DMS79 (cell line): Measurements from ENCODE around the gene GRID2.

Experiments used
- DNase-seq: peaks from one replicate; lab custom pipeline; 2025; lab: John Stamatoyannopoulos, UW

Gene GRID2

DNA sequence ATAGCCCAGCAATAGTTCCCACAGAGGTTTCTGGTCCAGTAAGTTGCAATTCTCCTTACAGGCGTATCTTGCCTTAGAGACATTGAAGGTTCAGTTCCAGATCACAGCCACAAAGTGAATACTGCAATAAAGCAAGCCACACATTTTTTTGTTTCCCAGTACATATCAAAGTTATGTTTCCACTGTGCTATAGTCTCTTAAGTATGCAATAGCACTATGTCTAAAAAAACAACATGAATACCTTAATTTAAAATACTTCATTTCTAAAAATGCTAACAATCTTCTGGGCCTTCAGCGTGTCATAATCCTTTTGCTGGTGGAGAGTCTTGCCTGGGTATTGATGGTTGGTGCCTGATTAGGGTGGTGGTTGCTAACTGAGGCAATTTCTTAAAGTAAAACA is 659.1 kb downstream of the GRID2 start:
- no peak for DNase-seq

DNA sequence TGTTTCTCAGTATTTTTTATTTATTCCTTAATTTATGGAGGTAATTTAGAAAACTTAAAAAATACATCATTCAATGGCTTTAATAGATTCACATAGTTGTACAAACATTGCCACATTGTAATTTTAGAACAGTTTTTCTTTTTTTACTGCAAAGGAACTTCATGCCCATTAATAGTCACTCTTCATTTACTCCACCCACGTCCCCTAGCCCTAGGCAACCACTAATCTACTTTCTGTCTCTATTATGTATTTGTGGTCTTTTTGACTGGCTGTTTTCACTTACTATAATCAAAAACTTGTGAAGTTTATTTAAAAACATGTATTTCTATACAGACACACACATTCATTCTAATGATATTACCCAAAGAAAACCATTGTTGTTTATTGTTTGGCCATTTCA is 664.8 kb downstream of the GRID2 start:
- no peak for DNase-seq

DNA sequence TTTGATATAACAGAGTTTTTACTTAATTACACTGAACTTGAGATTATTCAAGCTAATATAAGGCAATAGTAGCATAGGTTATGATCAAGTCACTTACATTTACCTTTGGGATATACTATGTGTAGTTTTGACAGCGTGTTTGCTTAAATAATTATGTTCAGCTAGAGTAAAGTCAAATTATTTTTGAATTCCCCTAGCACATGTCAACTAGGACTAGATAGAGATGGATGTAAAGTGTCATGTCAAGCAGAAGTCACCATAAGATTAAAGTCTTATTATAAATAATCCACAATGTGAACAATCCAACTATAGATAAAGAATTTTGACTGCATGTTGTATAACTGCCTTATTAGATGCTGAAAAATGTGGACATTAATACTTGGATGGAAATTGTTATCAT is 665.2 kb downstream of the GRID2 start:
- no peak for DNase-seq

DNA sequence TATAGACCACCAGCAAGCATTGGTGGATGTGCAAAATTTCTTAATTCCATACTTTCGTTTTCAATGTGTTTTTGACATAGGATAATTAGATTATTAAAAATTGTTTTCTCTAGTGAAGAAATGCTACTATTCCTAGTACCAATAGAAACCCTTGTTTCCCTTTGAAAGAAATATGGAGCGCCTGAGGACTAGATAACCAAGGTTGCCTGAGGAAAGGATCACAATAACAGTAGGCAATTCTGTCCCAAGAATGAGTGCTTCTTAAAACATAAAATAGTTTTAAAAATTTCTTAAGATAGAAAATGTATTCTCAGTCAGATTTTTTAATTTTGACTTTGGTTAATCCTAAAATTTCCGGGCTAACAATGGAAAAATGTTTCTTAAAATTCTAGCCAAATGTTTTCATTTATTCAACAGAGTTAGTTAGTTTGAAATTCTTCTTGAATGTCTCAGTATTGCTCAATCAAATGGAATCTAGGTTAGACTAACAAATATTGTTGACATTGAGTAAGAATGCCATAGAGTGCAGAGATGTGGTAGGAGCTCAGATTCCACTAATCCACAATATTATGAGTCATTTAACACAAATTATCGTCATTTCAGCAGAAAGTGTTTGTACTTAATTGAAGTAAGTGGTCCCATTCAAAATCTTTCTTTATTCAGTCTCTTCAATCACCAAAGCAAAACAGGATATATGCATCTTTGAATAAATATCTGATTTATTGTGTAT is 666.0 kb downstream of the GRID2 start:
- no peak for DNase-seq

DNA sequence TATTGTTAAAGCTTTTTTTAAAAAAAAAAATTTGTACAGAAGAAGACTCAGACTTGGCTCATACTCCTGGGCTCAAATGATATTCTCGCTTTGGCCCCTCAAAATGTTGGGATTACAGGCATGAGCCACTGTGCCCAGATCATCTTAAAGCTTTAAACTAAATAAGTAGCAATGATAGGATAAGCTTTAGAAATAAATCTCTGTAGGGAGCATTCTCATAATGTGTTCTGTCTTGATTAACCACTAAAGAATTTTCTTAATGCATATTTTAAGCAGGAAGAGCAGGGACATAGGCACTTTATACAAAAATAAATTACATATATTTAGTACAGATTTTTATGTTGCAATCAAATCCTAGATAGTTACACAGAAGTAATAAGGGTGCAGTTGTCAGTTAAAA is 667.2 kb downstream of the GRID2 start:
- no peak for DNase-seq

DNA sequence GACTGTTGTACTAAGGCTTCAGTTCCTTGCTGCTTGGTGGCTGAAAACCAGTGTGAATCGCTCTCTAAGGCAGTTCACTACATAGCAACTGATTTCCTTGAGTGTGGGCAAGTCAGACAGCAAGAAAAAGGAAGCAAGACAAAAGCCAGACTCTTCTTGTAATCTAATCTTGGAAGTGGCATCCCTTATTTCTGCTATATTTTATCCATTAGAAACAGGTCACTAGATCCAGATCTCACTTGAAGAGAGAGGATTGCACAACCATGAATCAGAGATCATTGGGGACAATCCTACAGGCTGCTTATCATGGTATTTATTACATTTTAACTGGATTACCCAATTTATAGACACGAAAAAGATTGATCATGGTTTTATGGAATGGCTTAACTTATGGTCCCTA is 684.5 kb downstream of the GRID2 start:
- no peak for DNase-seq

DNA sequence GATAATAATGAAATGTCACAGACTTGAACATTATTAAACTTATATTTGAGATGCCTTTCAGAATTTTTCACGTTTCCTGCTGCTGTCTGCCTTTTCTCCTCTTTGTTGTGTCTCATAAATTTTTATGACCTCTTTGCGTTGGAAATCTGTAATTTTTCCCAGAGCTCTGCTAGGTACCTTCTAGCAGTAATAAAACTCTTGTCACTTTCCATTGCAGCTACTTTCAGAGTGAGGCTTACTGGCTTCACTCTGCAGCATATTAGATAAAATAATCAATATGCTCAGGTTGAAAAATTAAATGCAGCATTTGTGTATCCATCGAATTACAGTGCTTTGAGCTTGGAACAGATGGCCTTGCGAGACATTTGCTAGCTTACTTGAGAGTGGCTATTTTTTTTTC is 689.0 kb downstream of the GRID2 start:
- no peak for DNase-seq

DNA sequence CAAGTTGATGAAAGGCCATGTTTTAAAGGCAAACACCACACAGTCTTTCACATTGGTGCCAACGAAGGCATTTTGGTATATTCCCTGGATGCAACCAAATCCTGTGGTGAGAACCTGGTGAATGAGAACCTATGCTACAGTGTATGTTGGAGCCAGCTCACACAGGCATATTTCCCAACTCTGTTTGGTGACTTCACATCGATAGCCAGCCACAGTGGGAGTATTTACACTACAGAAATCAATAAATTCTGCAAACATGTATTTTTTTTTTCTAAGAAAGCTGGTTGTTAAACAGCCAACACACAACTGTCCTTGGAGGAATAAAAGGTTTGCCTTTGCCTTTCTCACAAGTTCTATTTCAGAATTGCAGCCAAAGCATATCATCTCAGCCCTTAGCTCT is 691.0 kb downstream of the GRID2 start:
- no peak for DNase-seq

DNA sequence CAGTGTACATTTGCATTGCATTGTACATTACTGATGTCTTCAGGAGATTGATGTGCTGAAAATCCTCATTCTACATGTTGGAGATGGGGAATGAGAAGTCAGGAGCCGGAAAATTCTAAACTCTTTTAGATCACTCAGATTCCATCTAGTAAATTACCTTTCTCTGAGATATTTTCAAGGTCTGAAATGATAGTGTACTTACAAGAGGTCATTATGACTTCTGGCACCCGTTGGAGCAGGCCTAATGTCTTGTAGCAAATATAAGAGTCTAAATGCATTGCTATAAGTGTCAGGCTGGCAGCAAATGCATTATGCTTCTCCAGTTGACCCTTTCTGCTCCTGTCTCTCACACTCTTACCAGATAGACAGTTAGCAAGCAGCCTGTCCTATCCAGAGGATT is 692.8 kb downstream of the GRID2 start:
- DNase-seq = no peak

DNA sequence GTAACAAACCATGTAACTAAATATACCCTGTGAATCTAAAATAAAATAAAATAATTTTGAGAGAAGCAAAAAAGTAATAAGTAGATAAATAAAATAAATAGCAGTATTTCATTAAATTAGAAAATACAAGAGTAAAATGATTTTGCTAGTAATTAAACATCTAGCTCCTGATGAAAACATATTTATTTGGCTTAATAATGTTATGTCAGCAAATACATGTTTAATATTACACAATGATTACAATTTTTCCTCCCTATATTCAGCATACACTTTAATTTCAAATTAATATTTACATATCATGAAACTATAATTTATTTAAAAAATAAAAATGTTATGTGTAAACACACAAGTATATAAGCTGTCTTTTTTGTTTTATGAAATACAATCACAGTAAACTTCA is 697.1 kb downstream of the GRID2 start:
- no peak for DNase-seq

DNA sequence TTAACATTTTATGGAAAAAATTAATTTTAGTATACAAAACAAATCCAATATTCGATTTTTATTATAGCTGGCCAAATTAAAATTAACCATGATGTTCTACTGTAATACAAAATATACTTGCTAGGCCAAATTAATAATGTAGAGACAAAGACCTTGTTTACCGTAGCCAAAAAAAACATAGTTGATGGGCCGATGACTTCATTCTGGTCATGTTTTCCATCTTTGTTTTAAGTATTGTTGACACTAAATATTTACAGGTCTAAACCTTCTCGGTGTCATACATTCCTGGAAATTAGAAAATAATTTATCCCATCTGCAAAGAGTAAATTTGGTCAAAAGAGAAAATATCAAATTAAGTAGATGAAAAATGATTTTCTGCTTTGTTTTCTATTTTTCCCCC is 698.5 kb downstream of the GRID2 start:
- DNase-seq = no peak

DNA sequence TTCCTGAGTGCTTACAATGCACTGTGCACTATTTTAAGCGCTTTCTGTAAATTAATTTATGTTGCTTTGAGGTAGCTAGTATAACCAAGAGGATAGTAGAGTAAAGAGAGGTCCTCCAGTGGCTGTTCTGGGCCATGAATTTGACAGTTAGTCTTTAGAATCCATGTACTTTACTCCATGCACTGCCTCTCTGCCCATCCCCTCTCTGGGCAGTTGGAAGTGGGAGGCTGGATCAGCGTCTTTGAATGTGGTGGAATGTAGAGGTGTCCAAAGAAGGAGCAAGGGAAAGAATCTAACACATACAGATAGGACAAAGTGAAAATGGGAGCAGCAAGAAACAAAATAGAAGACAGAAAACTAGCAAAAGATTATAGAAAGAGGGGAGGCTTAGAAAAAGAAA is 712.6 kb downstream of the GRID2 start:
- no peak for DNase-seq

DNA sequence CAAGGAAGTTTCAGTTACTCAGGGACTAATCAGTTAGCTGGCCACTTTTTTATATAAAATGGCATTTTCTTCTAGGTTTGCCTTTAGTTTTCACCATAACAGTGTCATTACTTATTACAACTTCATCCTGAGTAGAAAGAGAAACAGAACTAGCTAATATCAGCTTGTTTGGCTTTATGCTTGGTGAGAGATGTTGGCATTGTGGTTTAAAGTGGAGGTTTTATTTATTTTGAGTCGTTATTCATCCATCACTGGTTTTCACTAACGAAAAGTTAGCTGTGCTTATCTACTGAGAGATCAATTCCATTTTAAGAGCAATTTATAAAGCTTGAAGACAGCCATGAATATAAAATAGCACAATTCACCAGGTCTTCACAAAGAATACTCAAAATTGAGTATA is 714.5 kb downstream of the GRID2 start:
- DNase-seq = no peak

DNA sequence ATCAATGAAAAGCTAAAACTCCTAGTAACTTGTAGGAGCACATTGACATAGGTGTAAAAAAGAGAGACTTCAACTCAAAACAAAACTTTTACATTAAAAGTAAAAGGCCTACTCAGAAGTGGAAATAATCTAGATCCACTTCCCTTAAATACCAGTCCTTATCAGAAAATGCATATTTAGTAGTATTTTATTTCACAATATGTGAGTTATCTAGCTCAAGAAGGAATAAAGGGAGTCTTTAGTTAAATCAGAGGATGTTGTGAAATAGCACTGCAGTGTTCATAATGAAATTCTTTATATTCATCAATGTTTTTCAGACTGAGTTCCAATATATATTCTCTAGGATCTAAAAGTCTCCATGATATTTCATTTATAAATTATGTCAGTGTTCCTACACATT is 715.0 kb downstream of the GRID2 start:
- DNase-seq = no peak

DNA sequence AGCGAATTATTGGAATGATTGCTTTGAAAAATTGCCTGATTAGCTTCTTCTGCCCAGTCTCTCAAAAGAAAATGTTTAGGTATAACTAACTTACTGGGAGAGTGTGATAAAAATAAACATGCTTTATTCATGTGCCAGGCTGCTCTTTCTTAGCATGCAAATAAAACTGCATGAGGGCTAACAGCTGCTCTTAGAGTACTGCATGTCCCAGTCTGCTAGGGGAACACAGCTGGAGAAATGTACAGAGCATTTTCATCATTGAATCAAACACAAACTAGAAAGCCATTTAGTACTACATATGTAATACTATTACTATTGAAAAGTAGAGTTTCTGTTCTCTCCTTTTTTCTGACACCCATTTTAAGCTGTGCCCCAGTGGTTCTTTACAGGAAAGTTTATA is 726.0 kb downstream of the GRID2 start:
- no peak for DNase-seq

DNA sequence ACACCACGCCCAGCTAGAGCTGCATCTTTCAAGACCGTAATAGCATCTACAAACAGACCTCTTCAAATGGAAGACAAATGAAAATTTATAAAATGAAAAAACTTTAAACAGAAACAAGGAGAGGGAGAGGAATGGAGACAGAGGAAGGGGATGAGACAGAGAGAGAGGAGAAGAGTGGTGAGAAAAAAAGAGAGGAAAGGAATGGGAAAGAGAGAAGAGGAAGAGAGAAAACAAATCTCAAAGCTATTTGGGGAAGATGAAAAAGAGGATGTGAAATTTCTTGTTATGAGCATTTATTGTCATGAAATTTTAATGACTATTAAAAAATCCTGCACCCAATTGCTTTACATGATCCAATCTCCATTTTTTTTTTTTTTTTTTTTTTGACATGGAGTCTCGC is 726.9 kb downstream of the GRID2 start:
- no peak for DNase-seq

DNA sequence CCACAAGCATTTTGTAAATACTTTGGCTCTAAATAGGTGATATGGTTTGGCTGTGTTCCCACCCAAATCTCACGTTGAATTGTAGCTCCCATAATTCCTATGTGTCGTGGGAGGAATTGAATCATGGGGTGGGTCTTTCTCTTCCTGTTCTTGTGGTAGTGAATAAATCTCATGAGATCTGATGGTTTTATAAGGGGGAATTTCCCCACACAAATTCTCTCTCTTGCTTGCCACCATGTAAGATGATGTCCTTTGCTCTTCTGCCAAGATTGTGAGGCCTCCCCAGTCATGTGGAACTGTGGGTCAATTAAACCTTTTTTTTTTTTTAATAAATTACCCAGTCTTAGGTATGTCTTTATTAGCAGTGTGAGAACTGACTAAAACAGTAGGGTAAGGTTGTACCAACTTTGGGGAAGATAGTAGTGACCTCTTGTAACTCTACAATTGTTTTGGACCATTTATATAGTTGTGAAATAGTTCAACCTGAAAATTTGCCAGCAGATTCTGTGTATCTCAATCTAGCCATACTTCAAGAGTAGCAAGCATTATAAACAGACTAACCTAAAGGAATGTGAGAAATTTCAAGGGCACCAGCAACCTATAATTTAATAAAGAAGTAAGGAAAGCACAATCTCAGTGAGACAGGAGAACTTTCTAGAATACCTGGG is 727.8 kb downstream of the GRID2 start:
- no peak for DNase-seq

DNA sequence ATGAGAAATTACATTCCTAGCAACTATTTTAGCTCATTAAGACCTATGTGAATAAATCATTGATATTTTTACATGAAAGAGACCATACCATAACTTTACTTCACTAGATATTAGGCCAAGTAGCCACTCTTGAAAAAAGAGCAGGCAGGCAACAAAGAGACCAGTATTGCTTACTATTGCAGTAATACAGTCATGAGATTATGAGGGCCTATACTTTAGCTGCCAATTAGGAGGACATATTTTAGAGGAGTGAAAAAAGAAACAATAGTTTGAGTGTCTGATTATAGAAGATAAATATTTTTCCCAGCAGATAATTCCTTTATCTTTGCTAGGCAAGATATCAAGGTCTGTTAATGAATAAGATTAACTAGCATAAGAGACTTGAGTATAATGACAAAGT is 739.0 kb downstream of the GRID2 start:
- no peak for DNase-seq

DNA sequence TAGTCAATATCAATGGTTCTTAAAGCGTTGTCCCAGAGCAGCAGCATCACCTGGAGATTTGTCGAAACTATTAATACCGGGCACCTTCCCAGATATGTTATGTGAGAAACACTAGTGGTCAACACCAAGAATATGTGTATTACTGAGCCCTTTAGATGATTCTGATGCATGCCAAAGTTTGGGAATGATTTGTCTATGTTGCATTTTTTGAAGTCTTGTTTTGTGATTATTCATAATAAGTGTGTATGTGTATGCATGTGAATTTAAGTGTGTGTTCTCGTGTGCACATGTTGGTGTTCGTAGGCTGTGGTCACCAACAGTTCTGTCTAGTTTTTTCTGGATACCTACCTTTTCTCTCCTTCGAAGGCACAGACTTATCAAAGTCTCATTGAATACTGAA is 749.4 kb downstream of the GRID2 start:
- DNase-seq = no peak

DNA sequence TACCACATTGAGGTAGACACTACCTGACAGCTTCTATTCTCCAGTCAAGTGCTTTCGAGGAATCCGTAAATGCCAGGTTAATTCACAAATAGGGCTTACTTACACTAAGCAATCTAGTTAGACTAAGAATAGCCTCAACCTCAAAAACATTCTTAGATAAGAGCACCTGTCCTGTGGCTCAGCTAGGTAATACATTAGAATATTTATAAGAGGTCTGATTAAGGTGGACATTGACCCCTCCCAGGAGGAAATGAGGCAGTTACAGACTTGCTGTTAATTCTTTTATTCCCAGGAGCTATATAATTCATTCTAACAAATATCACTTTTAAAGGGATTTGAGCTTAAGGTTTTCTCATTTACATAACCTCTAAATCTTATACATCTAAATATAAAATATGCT is 758.1 kb downstream of the GRID2 start:
- no peak for DNase-seq

DNA sequence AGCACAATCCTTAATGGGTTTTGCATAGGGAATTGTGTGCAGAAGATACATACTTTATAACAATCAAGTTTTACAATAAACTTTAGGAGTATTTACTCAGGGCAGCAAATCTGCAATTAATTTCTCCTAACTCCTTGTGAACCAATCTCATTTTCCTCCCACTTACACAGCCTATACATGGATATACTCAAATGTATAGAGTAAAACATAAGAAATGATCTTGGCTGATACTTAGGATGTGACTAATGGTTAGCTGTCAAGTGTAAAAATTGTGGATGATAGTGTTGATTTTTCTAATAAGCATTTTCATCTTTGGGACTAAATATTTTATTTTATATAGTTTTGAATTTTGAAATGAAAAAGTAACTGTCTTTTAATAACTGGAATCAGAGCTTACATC is 759.6 kb downstream of the GRID2 start:
- no peak for DNase-seq

DNA sequence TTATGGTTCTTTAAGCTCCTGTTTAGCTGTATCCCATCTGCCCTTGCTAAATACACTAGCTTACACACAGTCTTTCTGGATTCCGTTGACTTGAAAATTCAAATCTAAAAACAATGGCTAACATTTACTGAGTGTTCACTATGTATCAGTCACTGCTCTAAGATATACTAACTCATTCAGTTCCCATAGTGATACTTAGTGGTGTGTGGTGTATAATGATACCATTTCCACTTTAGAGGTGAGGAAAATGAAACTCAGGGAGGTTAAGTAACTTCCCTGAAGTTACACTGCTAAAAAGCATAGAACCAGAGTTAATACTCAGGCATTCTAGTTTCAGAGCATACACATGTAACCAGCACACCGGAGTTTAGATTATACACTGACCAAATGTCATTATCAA is 762.0 kb downstream of the GRID2 start:
- no peak for DNase-seq

DNA sequence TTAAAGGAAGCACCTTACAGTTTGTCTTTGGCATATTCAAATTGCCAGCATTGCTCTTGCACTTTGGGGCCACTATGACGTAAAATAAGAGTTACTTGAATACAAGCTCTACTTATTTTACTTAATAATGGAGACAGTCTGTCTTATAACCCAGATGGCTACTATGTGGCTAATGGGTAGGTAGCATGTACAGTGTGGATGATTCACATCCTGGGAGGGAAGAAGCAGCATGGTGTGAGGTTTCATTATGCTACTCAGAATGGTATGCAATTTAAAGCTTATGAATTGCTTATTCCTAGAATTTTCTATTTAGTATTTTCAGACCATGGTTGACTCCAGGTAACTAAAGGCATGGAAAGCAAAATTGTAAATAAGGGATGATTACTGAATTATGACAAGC is 763.0 kb downstream of the GRID2 start:
- no peak for DNase-seq

DNA sequence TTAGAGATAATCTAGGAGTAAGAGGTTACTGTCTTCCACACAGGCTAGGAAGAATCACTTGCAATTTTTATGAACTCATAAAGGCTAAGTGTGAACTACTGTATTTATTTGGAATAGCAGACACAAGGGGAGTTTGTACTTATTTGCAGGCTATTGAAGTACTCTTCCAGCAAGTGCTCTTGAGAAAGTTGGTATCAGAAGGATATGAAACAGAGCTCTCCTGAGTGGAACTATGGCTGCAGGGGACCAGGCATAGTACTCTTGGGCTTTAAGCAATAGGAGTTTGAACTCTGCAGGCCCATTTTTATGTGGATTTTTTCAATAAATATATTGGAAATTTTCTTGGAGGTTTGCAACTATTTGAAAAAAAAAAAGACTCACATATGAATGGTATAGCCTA is 768.5 kb downstream of the GRID2 start:
- DNase-seq = no peak
